Activated naive CD8-positive, alpha-beta T cell treated with anti-CD3 and anti-CD28 coated beads, Interleukin-2, amount 50 U/mL, for 24 hours (primary cell): Measurements from ENCODE around the gene CCDC88C.

Experiments
- ATAC-seq: fragments of 150-1000 bp; cut with Tn5 transposase; one replicate; pipeline ENCODE4 v1.10.0; 2021
- DNase-seq: peaks from one replicate; pipeline ENCODE4 v3.0.0; 2021
- H3K27ac Mint-ChIP-seq: one replicate; pipeline ENCODE4 v1.8.0; 2021; ENCODE audit warnings: mild to moderate bottlenecking, mixed read lengths
- H3K27me3 Mint-ChIP-seq: one replicate; pipeline ENCODE4 v1.8.0; 2021; ENCODE audit warnings: mixed read lengths
- H3K36me3 Mint-ChIP-seq: one replicate; pipeline ENCODE4 v1.8.0; 2021; ENCODE audit warnings: low read depth, mixed read lengths
- H3K4me1 Mint-ChIP-seq: one replicate; pipeline ENCODE4 v1.8.0; 2021; ENCODE audit warnings: mixed read lengths
- H3K4me3 Mint-ChIP-seq: one replicate; pipeline ENCODE4 v1.8.0; 2021; ENCODE audit warnings: mild to moderate bottlenecking, moderate library complexity, mixed read lengths
- H3K9me3 Mint-ChIP-seq: one replicate; pipeline ENCODE4 v1.8.0; 2021; ENCODE audit warnings: mixed read lengths

The CCDC88C gene

GRCh38 chr14:91424813-91425530, 7.4 kb upstream of the CCDC88C start:
- H3K27me3 Mint-ChIP-seq, result no peaks in the 10 kb centered on the region
- H3K4me1 Mint-ChIP-seq, result peaks cover 11% of the 10 kb centered on the region
- H3K27ac Mint-ChIP-seq, result no peak overlapping the region
- no peak for DNase-seq
- no peak overlapping the region for H3K4me3 Mint-ChIP-seq
- H3K36me3 Mint-ChIP-seq, result no peaks in the 10 kb centered on the region
- ATAC-seq, result no peak
- H3K9me3 Mint-ChIP-seq, result no peaks in the 10 kb centered on the region

DNA sequence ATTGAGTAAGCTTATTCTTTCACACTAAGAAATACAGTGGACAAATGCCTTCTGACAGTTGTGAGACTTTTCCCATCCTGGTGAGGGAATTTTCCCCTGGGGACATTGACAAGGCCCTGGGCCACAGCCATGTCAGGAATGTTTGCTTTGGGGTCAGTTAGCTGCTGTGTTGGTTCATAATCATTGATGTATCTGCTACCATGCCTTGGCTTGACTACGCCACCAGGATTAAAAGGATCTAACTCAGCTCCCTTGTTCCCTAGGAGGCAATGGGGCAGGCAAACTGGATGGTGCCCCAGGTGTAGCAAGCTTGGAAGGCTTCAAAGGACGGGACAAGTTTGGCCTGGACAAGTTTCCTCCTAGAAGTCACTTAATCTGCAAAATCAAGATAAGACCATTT, 3.1 kb upstream of the CCDC88C start:
- H3K27ac Mint-ChIP-seq, result no peak overlapping the region
- peaks cover 10% of the 10 kb centered on the region for H3K36me3 Mint-ChIP-seq
- ATAC-seq (no peak), DNase-seq (no peak)
- no peaks in the 10 kb centered on the region for H3K27me3 Mint-ChIP-seq
- no peak overlapping the region for H3K4me3 Mint-ChIP-seq
- H3K9me3 Mint-ChIP-seq, result no peaks in the 10 kb centered on the region
- H3K4me1 Mint-ChIP-seq, result peaks cover 22% of the 10 kb centered on the region

- H3K4me3 Mint-ChIP-seq, result no peak overlapping the region
- no peaks in the 10 kb centered on the region for H3K9me3 Mint-ChIP-seq
- peaks cover 19% of the 10 kb centered on the region for H3K36me3 Mint-ChIP-seq
- ATAC-seq (no peak), DNase-seq (no peak)
- H3K4me1 Mint-ChIP-seq, result peaks cover 32% of the 10 kb centered on the region
- no peaks in the 10 kb centered on the region for H3K27me3 Mint-ChIP-seq
- no peak overlapping the region for H3K27ac Mint-ChIP-seq
Observed at GRCh38 chr14:91419451-91419850, 1.8 kb upstream of the CCDC88C start.

DNA sequence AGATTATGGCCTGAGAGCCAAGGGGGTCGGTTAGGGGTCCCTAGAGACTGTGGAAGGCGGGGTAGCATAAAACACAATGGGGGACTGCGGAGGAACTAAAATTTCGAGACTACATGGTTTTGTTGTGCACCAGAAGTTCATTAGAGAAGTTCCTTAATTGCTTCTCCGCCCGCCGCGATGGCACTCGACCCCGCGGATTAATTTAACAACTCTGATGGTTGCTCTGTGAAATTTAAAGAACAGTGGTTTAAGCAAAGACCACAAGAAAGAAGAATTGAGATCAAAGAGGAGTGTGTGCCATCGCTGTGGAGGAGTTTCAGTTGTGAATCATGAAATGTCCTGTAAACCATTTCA, 1.4 kb upstream of the CCDC88C start:
- peak; percentile 25 for ATAC-seq
- peak overlapping the region; percentile 70 for H3K4me3 Mint-ChIP-seq
- H3K27me3 Mint-ChIP-seq, result no peaks in the 10 kb centered on the region
- DNase-seq, result no peak
- H3K4me1 Mint-ChIP-seq, result peaks cover 37% of the 10 kb centered on the region
- H3K9me3 Mint-ChIP-seq, result no peaks in the 10 kb centered on the region
- peaks cover 24% of the 10 kb centered on the region for H3K36me3 Mint-ChIP-seq
- peak overlapping the region; percentile 89 for H3K27ac Mint-ChIP-seq

DNA sequence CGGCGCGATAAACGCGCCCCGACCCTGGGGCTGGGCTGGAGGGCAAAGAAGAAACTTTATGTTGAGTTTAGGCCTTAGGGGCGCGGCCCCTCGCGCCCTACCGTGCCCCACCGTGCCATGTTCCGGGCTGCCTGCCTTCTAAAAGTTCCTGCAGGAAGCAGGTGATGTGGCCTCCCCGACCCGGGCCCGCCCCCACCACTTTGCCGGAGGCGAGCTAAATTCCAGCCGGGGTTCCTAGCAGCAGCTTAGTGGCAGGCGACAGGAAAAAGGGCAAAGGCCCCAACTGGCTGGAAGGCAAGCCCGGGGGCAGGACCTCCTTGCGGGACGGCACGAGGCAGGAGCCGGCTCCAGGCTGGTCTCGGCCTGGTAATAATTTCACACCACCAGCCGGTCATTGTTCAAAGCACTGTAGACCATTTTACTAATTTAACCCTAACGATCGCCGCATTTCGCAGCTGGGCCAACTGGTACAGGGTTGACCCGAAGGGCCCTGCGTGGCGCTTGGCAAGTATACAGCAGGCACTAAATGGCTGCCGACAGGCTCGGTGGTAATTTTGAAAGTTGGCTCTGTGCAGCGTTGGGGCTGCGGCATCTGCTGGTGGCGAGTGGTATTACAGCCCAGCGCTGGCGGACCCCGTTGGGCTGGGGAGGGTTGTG, 895 bp upstream of the CCDC88C start:
- H3K4me1 Mint-ChIP-seq, result peaks cover 42% of the 10 kb centered on the region
- H3K9me3 Mint-ChIP-seq, result no peaks in the 10 kb centered on the region
- peak overlapping the region; percentile 89 for H3K27ac Mint-ChIP-seq
- H3K4me3 Mint-ChIP-seq, result peak overlapping the region; percentile 70
- peak; percentile 45 for ATAC-seq
- DNase-seq, result peak; percentile 89
- H3K36me3 Mint-ChIP-seq, result peaks cover 28% of the 10 kb centered on the region
- H3K27me3 Mint-ChIP-seq, result no peaks in the 10 kb centered on the region

DNA sequence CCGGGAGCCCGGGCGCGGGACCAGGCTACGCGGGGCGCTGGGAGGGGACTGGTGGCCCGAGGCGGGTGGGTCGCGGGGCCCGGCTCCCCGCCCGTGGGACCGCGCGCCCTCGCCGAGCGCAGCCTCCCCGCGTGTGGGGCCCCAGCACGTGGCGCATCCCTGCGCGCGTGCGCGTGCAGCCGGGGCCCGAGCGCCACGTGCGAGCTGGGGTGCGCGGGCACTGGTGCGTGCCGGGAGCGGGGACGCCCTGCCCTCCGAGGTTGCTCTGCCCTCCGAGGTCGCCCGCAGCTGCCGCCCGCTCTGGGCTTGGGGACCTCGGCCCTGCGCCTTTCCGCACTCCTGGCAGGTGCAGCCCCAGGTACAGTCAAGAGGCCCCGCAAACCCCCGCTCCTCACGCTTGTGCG, 365 bp upstream of the CCDC88C start:
- ATAC-seq, result peak; percentile 13
- H3K27ac Mint-ChIP-seq, result peak overlapping the region; percentile 89

GRCh38 chr14:91416744-91417119, 888 bp downstream of the CCDC88C start:
- Mint-ChIP-seq H3K4me1 (peaks cover 58% of the 10 kb centered on the region), H3K9me3 (no peaks in the 10 kb centered on the region), H3K4me3 (peak overlapping the region; percentile 96), H3K36me3 (peaks cover 38% of the 10 kb centered on the region), H3K27ac (peak overlapping the region; percentile 98), H3K27me3 (no peaks in the 10 kb centered on the region)
- ATAC-seq, result no peak
- DNase-seq, result peak; percentile 50

More for the DNA sequence above, 365 bp upstream of the CCDC88C start:
- peaks cover 31% of the 10 kb centered on the region for H3K36me3 Mint-ChIP-seq
- no peaks in the 10 kb centered on the region for H3K27me3 Mint-ChIP-seq
- H3K4me3 Mint-ChIP-seq, result peak overlapping the region; percentile 70
- peak; percentile 69 for DNase-seq
- H3K9me3 Mint-ChIP-seq, result no peaks in the 10 kb centered on the region
- H3K4me1 Mint-ChIP-seq, result peaks cover 47% of the 10 kb centered on the region

DNA sequence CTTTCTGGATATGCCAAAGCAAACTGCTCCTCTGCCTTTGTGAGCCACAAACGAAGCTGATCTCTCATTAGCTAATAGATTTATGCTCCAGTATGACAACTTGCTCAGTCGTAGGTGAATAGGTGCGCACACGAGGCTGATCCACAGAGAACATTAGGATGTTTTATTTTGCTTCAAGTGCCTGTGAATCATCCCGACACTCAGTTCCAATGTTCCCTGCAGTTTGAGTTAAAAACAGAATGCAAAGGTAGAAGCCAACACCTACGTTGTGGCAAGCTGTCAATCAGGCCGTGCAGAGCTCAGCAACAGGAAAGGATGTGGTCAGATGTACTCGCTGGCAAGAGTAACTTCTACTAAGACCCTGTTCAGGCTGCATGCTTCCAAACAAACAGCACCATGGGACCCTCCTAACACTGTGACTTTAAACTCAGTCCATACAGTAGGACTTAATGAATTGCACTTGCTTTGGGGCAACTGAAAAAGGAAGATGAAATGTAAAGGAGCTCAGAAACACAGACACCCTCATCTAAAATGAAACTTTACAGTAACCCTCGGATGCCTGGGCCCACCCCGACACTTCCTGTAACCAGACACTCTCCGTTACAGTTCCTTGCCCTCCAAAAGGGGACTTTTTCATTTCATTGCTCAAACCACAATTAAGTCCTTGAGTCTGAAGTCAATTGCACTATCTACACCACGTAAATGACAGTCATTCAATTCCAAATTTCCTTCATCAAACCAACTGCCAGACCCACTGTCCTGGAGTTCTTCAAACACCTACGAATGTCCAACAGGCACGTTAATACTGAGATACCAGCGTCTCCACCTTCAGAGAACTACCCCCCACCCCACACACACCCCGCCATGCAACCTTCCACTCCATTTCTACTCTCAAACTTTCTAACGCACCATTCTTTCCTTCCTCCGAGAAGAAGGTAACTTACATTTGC, 1.6 kb downstream of the CCDC88C start:
- peaks cover 44% of the 10 kb centered on the region for H3K36me3 Mint-ChIP-seq
- H3K9me3 Mint-ChIP-seq, result no peaks in the 10 kb centered on the region
- ATAC-seq (peak; percentile 58), DNase-seq (peak; percentile 68)
- H3K4me3 Mint-ChIP-seq, result peak overlapping the region; percentile 96
- peak overlapping the region; percentile 98 for H3K27ac Mint-ChIP-seq
- peaks cover 64% of the 10 kb centered on the region for H3K4me1 Mint-ChIP-seq
- H3K27me3 Mint-ChIP-seq, result no peaks in the 10 kb centered on the region

DNA sequence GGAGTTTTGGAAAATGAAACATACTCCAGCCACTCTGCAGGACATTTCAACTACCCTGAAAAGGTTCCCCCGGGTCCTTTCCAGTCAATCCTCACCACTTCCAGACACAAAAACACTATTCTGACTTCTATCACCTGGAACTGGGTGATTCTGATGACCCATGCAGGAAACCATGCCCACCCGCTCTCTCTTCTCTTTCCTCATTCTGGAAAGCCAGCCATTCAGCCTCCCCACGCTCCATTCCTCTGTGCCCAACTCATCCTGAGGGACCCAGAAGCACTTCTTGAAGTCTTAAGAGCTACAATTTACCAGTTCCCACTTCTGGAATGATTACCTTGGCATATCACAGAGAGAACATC, 3.2 kb downstream of the CCDC88C start:
- H3K4me3 Mint-ChIP-seq, result peak overlapping the region; percentile 96
- peaks cover 79% of the 10 kb centered on the region for H3K4me1 Mint-ChIP-seq
- peaks cover 49% of the 10 kb centered on the region for H3K36me3 Mint-ChIP-seq
- no peaks in the 10 kb centered on the region for H3K9me3 Mint-ChIP-seq
- ATAC-seq, result no peak
- H3K27me3 Mint-ChIP-seq, result no peaks in the 10 kb centered on the region
- no peak for DNase-seq
- peak overlapping the region; percentile 98 for H3K27ac Mint-ChIP-seq

- Mint-ChIP-seq H3K36me3 (peaks cover 51% of the 10 kb centered on the region), H3K27me3 (no peaks in the 10 kb centered on the region), H3K9me3 (no peaks in the 10 kb centered on the region), H3K4me3 (peak overlapping the region; percentile 96), H3K27ac (peak overlapping the region; percentile 98), H3K4me1 (peaks cover 79% of the 10 kb centered on the region)
- DNase-seq (no peak), ATAC-seq (no peak)
Observed at GRCh38 chr14:91413547-91414474, 3.8 kb downstream of the CCDC88C start.

DNA sequence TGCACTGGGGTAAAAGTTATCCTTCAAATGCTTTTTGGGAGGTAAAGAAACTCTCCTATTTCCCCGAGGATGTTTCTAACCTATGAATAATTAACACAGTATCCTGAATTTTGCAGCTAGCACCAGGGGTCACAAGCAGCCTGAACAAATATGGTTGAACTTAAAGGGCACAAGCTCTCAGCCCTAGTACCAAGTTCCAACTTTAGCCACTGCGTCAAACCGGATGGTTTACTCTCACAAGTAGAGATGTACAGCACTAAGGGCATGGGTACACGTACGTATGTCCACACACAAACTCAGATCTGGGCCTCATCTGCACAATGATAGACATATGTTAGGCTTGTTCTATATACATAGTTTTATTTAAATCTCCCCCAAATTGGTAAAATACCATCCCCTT, 4.7 kb downstream of the CCDC88C start:
- Mint-ChIP-seq H3K9me3 (no peaks in the 10 kb centered on the region), H3K36me3 (peaks cover 59% of the 10 kb centered on the region), H3K27me3 (no peaks in the 10 kb centered on the region), H3K27ac (peak overlapping the region; percentile 77), H3K4me1 (peaks cover 85% of the 10 kb centered on the region), H3K4me3 (peak overlapping the region; percentile 96)
- ATAC-seq (no peak), DNase-seq (no peak)

DNA sequence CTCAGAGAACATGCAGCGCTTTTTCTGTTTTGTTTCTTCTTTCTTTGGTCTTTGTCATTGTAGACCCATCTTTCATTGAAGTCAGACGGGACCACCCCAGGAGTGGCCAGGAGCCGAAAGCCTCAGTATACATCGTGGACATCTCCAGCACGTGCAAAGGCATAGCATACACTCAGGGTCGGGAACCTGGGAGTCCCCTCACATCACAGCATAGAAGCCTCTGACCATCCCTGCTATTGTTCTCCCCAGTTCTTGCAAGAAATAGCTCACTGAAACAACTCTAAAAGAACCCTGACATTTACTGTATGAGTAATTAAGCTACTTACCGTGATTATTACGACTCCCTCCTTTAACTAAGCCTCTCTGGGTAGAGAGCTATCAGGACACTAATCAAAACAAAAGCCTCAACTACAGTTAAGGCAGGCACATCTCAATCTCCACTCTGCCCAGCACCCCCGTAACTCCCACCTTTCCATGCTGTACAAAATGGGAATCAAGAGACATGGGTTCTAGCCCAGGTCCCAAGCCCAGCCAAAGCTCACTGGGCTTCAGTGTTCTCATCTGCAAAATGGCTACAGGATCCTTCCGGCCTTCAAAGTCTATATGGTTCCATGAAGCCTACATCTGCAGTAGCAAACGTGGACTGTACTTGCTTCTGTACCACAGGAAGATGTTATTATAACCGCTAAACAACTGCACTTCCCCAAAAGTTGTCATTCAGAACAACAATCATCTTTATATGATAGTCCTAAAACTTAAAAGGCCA, 6.7 kb downstream of the CCDC88C start:
- Mint-ChIP-seq H3K27ac (peak overlapping the region; percentile 93), H3K9me3 (no peaks in the 10 kb centered on the region), H3K27me3 (no peaks in the 10 kb centered on the region), H3K36me3 (peaks cover 60% of the 10 kb centered on the region), H3K4me1 (peaks cover 96% of the 10 kb centered on the region), H3K4me3 (peak overlapping the region; percentile 67)
- DNase-seq, result no peak
- peak; percentile 69 for ATAC-seq

GRCh38 chr14:91409928-91410718, 7.5 kb downstream of the CCDC88C start:
- Mint-ChIP-seq H3K4me3 (peak overlapping the region; percentile 67), H3K4me1 (peaks cover 98% of the 10 kb centered on the region), H3K36me3 (peaks cover 59% of the 10 kb centered on the region), H3K9me3 (no peaks in the 10 kb centered on the region), H3K27me3 (no peaks in the 10 kb centered on the region), H3K27ac (peak overlapping the region; percentile 93)
- ATAC-seq (peak; percentile 78), DNase-seq (no peak)
